NCI-H2196 (cell line): ENCODE results near the gene STRN4.
"Not testable (repeated sequence)": the region's sequence is repeated elsewhere in the genome, so short reads cannot be mapped to it uniquely, and the experiment has no call there.

Experiments
- DNase-seq: peaks from one replicate; lab custom pipeline; 2025; ENCODE audit not compliant: unreplicated experiment; lab: John Stamatoyannopoulos, UW

STRN4 gene

GRCh38 chr19:46714444-46715106 lies 31.7 kb downstream of the STRN4 start:
- no peak for DNase-seq

- peak; percentile 91 for DNase-seq
Observed at GRCh38 chr19:46713781-46714443, 32.3 kb downstream of the STRN4 start.

- not testable (repeated sequence) for DNase-seq
Observed at GRCh38 chr19:46712768-46713338, 33.4 kb downstream of the STRN4 start.

GRCh38 chr19:46710687-46711086 lies 35.6 kb downstream of the STRN4 start:
- DNase-seq = no peak

- DNase-seq = peak; percentile 23
Observed at GRCh38 chr19:46704379-46705076, 41.7 kb downstream of the STRN4 start.

- DNase-seq = no peak
Observed at GRCh38 chr19:46700704-46701103, 45.5 kb downstream of the STRN4 start.

- DNase-seq = no peak
Observed at GRCh38 chr19:46698395-46699321, 47.6 kb downstream of the STRN4 start.

GRCh38 chr19:46697204-46697960 lies 48.9 kb downstream of the STRN4 start:
- no peak for DNase-seq

GRCh38 chr19:46696866-46697203 lies 49.4 kb downstream of the STRN4 start:
- no peak for DNase-seq

GRCh38 chr19:46696052-46696451 lies 50.2 kb downstream of the STRN4 start:
- DNase-seq = no peak

GRCh38 chr19:46693760-46694159 lies 52.5 kb downstream of the STRN4 start:
- no peak for DNase-seq

- DNase-seq = no peak
Observed at GRCh38 chr19:46692918-46693722, 53.1 kb downstream of the STRN4 start.

GRCh38 chr19:46691948-46692347 lies 54.3 kb downstream of the STRN4 start:
- DNase-seq = no peak

GRCh38 chr19:46691104-46691503 lies 55.1 kb downstream of the STRN4 start:
- no peak for DNase-seq

GRCh38 chr19:46689358-46689757 lies 56.9 kb downstream of the STRN4 start:
- DNase-seq = no peak

- DNase-seq = no peak
Observed at GRCh38 chr19:46687438-46688145, 58.7 kb downstream of the STRN4 start.

- no peak for DNase-seq
Observed at GRCh38 chr19:46685189-46685588, 61.1 kb downstream of the STRN4 start.

GRCh38 chr19:46678110-46678732 lies 68.0 kb downstream of the STRN4 start:
- DNase-seq = no peak
